ENCODE measurements around the gene MPPED2.

The MPPED2 gene

GRCh38 chr11:30580573-30580972 is 5.6 kb downstream of the MPPED2 start:
- DNase-seq (ENCODE audit: low read depth) = no peak
- TF ChIP-seq CTCF (conservative IDR thresholded peaks at IDR 0.05; ENCODE audit: control insufficient read depth, insufficient read depth, low read depth, low read length) = no peak
- no peak overlapping the region for H3K4me3 ChIP-seq (ENCODE audit: control insufficient read depth, low read depth, low read length)

- H3K4me3 ChIP-seq (ENCODE audit: control insufficient read depth, low read depth, low read length) = no peak overlapping the region
- no peak for DNase-seq (ENCODE audit: low read depth)
- TF ChIP-seq CTCF (conservative IDR thresholded peaks at IDR 0.05; ENCODE audit: control insufficient read depth, insufficient read depth, low read depth, low read length) = no peak
These were observed 6.6 kb downstream of the MPPED2 start for GRCh38 chr11:30579415-30580175.

GRCh38 chr11:30578406-30578805 is 7.7 kb downstream of the MPPED2 start:
- no peak overlapping the region for H3K4me3 ChIP-seq (ENCODE audit: control insufficient read depth, low read depth, low read length)
- no peak for DNase-seq (ENCODE audit: low read depth)
- no peak for TF ChIP-seq CTCF (conservative IDR thresholded peaks at IDR 0.05; ENCODE audit: control insufficient read depth, insufficient read depth, low read depth, low read length)

GRCh38 chr11:30573951-30574350 is 12.2 kb downstream of the MPPED2 start:
- no peak for DNase-seq (ENCODE audit: low read depth)
- no peak for TF ChIP-seq CTCF (conservative IDR thresholded peaks at IDR 0.05; ENCODE audit: control insufficient read depth, insufficient read depth, low read depth, low read length)
- no peak overlapping the region for H3K4me3 ChIP-seq (ENCODE audit: control insufficient read depth, low read depth, low read length)

- TF ChIP-seq CTCF (conservative IDR thresholded peaks at IDR 0.05; ENCODE audit: control insufficient read depth, insufficient read depth, low read depth, low read length) = no peak
- no peak for DNase-seq (ENCODE audit: low read depth)
These were observed 17.2 kb downstream of the MPPED2 start for GRCh38 chr11:30568931-30569330.

GRCh38 chr11:30567644-30568043 is 18.5 kb downstream of the MPPED2 start:
- no peak overlapping the region for H3K4me3 ChIP-seq (ENCODE audit: control insufficient read depth, low read depth, low read length)
- DNase-seq (ENCODE audit: low read depth) = no peak
- TF ChIP-seq CTCF (conservative IDR thresholded peaks at IDR 0.05; ENCODE audit: control insufficient read depth, insufficient read depth, low read depth, low read length) = no peak

More at GRCh38 chr11:30568931-30569330, 17.2 kb downstream of the MPPED2 start:
- H3K4me3 ChIP-seq (ENCODE audit: control insufficient read depth, low read depth, low read length) = no peak overlapping the region
